ENCODE results near the gene CLRN3.

The CLRN3 gene

GRCh38 chr10:127892743-127893142, at the start of gene CLRN3:
Gene CLRN3, minus strand, starts transcription at chr10:127892941. Its CDS starts 157 bp downstream, at chr10:127892784.
- DNase-seq (ENCODE audit: low read depth): no peak

GRCh38 chr10:127940866-127941640, 48.3 kb upstream of the CLRN3 start:
- no peak for DNase-seq (ENCODE audit: low read depth)

- DNase-seq (ENCODE audit: low read depth): no peak
These were observed 47.1 kb upstream of the CLRN3 start for GRCh38 chr10:127939786-127940330.

GRCh38 chr10:127937915-127938463, 45.2 kb upstream of the CLRN3 start:
- DNase-seq (ENCODE audit: low read depth): no peak

GRCh38 chr10:127937069-127937468, 44.3 kb upstream of the CLRN3 start:
- no peak for DNase-seq (ENCODE audit: low read depth)

- no peak for DNase-seq (ENCODE audit: low read depth)
These were observed 42.4 kb upstream of the CLRN3 start for GRCh38 chr10:127935071-127935561.

GRCh38 chr10:127934383-127934782, 41.6 kb upstream of the CLRN3 start:
- DNase-seq (ENCODE audit: low read depth): no peak

- DNase-seq (ENCODE audit: low read depth): no peak
These were observed 40.5 kb upstream of the CLRN3 start for GRCh38 chr10:127933271-127933670.

GRCh38 chr10:127932521-127933270, 40.0 kb upstream of the CLRN3 start:
- DNase-seq (ENCODE audit: low read depth): no peak

GRCh38 chr10:127928021-127928806, 35.5 kb upstream of the CLRN3 start:
- DNase-seq (ENCODE audit: low read depth): peak; percentile 57

GRCh38 chr10:127926455-127926854, 33.7 kb upstream of the CLRN3 start:
- no peak for DNase-seq (ENCODE audit: low read depth)

GRCh38 chr10:127925471-127926207, 32.9 kb upstream of the CLRN3 start:
- DNase-seq (ENCODE audit: low read depth): no peak

GRCh38 chr10:127923646-127924045, 30.9 kb upstream of the CLRN3 start:
- no peak for DNase-seq (ENCODE audit: low read depth)

- peak; percentile 76 for DNase-seq (ENCODE audit: low read depth)
These were observed 30.1 kb upstream of the CLRN3 start for GRCh38 chr10:127922675-127923366.

- DNase-seq (ENCODE audit: low read depth): no peak
These were observed 29.5 kb upstream of the CLRN3 start for GRCh38 chr10:127922206-127922605.

GRCh38 chr10:127921753-127922145, 29.0 kb upstream of the CLRN3 start:
- DNase-seq (ENCODE audit: low read depth): no peak

- DNase-seq (ENCODE audit: low read depth): no peak
These were observed 28.5 kb upstream of the CLRN3 start for GRCh38 chr10:127921075-127921752.

GRCh38 chr10:127920306-127921074, 27.7 kb upstream of the CLRN3 start:
- DNase-seq (ENCODE audit: low read depth): no peak
